CD4-positive, alpha-beta T cell treated with Interleukin-6 at 100 ng/mL for 8 hours (primary cell): ENCODE data around the gene TRIM28.
A peak's percentile ranks its signal among the peaks of the same experiment; 100 is the strongest.
"Not testable (repeated sequence)": the region's sequence is repeated elsewhere in the genome, so short reads cannot be mapped to it uniquely, and the experiment has no call there.

ENCODE experiments used
- DNase-seq: peaks from one replicate; pipeline ENCODE4 v3.0.0-alpha.2; 2020; ENCODE audit warnings: mixed read lengths, low spot score

The TRIM28 gene

GRCh38 chr19:58561373-58562121 is 17.7 kb downstream of the TRIM28 start:
- no peak for DNase-seq

- DNase-seq = peak; percentile 30
Observed at GRCh38 chr19:58562122-58563033, 18.5 kb downstream of the TRIM28 start.

- DNase-seq = peak; percentile 31
Observed at GRCh38 chr19:58563034-58563573, 19.2 kb downstream of the TRIM28 start.

DNA sequence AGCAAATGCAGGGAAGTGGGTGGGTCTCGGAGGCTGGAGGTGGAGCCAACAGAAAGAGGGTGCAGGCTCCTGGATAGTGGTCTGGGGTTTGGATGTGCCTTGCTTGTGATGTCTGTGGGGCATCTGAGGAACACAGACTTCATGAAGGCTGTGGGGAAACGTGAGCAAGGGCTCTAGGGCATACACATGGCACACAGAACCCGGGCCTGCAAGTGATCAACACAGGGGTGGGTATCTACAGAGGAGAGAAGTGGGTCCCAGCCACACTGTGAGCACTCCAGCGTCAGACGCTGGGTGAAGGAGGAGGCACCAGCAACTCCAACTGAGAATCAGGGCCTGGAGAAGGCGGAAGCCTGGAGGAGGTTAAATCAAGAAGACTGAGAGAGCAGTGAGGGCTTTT is 20.0 kb downstream of the TRIM28 start:
- no peak for DNase-seq

- DNase-seq = no peak
Observed at GRCh38 chr19:58566989-58567388, 23.1 kb downstream of the TRIM28 start.

DNA sequence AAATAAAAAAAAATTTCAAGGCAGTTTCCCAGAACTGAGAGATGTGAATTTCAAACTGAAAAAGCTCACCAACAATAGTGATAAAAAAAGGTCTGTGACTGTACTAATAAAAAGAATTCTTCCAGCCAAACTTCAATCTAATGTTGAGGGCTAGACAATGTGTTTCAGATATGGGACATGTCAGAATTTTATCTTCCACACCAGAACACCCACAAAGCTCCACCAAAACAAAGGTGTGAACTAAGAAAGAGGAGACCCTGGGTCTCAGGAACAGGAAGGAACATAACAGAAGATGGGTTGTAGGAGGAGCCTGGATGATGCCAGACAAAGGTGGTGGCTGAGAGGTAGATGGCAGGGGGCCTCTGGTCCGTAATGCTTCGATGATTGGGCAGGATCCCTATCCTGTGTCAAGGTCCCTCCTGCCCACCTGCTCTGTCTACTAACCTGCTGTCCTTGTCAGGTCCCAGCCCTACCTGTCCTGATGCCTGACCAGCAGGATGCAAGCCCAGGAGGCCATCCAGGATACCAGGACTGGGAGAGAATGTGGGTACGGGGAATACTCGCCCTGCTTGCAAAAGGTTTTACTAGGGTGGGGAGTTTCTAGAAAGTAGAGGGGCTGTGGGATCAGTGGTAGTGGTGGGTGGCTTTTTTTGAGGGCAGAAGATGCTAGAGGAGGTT is 24.7 kb downstream of the TRIM28 start:
- DNase-seq = no peak

- DNase-seq = no peak
Observed at GRCh38 chr19:58569191-58569942, 25.5 kb downstream of the TRIM28 start.

GRCh38 chr19:58569943-58570670 is 26.2 kb downstream of the TRIM28 start:
- no peak for DNase-seq

DNA sequence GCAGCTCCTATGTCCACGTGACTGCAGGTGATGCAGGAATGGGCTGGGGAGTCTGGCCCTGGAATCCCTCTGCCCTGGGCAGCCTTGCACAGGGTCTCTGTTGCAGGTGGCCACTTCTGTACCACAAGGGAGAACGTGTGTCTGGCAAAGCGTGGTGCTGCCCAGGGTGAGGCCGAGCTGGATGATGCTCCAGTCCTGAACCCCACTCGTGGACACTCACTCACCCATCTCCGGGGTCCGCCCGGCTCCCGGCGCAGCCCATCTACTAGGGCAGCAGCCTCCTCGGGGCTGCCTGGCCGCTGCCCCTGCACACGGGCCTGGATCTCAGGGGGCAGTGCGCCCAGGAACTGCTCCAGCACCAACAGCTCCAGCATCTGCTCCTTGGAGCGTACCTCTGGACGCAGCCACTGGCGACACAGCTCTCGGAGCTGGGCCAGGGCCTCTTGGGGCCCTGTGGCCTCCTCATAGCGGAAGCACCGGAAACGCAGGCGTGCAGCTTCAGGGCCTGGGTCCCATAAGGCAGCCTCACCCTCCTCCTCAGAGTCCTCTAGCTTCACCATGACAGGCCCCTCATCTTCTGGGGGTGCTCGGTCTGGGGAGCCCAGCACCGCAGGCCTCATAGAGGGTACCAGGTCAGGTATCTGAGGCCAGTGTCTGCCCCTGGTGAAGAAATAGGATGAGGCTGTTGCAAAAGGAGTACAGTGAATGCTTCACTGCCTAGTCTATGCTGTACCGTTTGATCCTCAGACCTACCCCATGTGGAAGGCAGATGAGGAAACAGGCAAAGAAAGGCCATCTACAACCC is 27.1 kb downstream of the TRIM28 start:
- no peak for DNase-seq

DNA sequence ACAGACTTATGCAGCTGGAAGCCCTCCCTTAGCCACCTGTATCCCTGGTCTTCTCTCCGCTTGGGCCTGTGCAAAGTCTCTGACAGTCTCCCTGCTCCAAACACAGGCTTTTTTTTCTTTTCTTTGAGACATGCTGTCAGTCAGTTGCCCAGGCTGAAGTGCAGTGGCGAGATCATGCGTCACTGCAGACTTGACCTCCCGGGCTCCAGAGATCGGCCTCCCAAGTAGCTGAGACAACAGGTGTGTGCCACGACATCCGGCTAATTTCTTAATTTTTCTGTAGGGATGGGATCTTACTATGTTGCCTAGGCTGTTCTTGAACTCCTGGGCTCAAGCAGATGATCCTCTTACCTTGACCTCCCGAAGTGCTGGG is 27.7 kb downstream of the TRIM28 start:
- DNase-seq = no peak

DNA sequence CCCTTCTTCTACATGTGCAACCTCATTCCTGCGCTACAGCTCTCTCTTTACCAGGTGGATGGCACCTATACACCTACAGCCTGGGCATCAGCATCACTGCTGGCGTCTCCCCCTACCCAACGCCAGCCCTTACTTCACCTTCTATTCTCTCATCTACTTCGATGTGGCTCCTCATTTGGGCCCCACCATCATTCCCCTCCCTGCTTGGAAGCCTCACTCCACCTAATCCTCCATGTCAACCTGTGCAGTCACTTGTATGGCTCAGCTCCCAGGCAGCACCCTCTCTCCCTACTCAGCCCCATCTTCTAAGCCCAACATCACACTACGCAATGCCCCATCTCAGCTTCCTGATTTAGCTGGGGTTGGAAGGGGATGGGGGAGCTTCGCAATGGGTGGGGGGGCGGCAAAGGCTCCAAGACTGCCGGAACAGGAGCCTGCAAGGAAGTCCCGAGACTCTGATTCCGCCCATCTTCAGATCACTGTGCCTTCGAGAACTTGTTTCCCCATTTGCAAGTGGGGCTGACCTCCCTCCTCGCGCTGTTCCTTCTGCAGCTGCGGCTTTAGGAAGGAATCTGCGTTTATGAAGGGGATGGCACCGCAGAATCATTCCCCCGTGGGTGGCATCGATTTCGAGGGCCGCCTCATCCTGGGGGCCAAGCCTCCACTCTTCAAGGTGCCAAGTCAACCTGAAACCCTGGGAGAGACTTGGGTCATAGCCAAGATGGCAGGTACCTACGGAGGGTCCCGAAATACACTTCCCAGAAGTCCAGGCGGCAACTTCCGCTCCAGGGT is 28.4 kb downstream of the TRIM28 start:
- DNase-seq = no peak

DNA sequence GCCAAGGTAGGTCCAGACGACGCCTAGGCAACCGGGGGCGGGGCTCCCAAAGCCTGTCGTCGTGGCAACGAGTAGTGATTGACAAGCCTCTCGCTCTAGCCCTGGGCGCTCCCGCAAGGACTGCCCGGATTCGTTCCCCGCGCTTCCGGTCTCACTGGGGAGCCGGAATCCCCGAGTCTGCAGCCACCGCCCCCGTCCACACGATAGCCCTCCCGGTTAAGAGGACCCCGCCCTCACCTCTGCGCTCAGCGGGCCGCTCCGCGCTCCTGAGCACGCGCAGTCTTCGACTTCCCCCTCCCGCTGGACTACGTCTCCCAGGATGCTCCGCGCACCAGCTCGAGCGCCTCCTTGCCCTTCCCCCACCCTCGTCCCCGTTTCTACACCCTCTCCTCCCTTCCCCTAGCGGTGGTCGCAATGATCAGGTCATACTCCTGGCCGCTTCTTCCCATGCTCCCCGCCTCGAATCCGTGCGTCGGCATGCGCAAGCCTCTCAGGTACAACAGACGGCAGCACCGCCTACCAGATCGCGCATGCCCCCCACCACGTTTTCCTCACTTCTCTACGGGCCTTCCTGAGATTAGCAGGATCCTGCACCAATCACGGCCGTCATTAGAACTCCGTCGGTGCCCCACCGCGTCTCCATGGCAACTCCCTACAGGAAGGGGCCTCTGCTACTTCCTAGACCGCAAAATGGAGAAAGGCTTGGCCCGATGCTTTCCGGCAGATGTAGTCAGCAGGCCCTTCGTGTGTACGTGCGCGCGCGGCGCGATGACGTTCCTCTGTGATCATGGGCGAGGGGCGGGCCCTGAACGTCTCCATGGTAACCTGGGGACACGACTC is 29.2 kb downstream of the TRIM28 start, which contains the start of gene MZF1:
TSS of gene MZF1 (minus strand) at position 518 of the 840 bp plus-strand sequence. CDS start 1,946 bp downstream, outside the sequence.
- DNase-seq = peak; percentile 100

GRCh38 chr19:58573658-58574164 is 29.8 kb downstream of the TRIM28 start:
- DNase-seq = no peak

DNA sequence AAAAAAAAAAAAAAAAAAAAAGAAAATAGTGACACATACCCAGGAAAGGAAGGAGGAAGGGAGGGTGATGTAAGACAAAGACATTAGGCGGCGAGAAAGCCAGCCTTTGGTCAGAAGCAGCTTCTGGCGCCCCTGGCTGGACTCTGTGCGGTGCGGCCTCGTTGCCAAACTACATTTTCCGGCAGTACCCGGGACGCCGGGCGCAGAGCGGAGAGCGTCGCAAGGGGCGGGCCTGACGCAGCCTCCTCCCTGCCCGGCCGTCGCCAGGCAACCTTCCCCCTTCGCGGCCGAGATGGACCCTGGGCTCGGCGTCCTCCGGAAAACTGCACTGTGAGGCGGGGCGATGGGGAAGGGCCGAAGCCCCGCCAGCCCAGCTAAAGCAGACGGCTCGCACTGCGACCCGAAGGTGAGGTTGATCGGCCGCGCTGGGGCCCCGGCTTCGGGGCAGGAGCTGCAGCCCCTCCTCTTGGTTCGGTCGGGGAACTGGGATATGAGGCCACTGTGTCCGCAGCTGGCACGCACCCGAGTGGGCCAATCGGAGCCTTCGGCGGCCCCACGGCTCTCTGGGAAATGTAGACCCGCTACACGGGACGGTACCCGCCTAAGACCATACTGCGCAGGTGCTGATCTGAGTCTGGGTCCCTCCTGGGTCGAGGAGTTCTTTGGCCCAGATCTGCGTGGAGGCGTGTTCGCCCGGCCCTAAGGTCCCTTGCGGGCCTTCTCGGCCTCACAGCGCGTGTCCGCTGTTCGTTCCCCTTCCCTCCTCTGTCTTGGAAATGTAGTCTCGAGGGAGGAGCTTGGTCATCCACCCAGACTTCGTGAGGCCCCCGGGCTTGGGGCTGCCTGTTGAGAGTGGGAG is 31.5 kb downstream of the TRIM28 start:
- peak; percentile 65 for DNase-seq

- DNase-seq = not testable (repeated sequence)
Observed at GRCh38 chr19:58577581-58577980, 33.7 kb downstream of the TRIM28 start.

GRCh38 chr19:58578012-58578925 is 34.4 kb downstream of the TRIM28 start:
- DNase-seq = no peak
